GM19467 (cell line): Measurements from ENCODE around the gene TTC31.
"Not testable (repeated sequence)": the region's sequence is repeated elsewhere in the genome, so short reads cannot be mapped to it uniquely, and the experiment has no call there.

Source experiments
- ATAC-seq: cut with Tn5 transposase; IDR thresholded peaks from one replicate; pipeline ENCODE4 v1.9.1; 2021; ENCODE audit warnings: mild to moderate bottlenecking, moderate library complexity; ENCODE audit not compliant: unreplicated experiment

TTC31 gene

DNA sequence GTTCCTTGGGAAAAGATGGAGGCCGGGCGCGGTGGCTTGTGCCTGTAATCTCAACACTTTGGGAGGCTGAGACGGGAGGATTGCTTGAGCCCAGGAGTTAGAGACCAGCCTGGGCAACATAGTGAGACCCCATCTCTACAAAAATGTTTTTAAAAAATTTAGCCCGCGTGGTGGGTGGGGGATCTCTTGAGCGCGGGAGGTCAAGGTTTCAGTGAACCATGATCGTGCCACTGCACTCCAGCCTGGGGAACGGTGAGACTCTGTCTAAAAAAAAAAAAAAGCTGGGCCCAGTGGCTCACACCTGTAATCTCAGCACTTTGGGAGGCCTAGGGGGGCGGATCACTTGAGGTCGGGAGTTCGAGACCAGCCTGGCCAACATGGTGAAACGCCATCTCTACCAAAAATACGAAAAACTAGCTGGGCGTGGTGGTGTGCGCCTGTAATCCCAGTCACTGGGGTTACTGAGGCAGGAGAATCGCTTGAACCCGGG lies 839 bp downstream of the TTC31 start:
- ATAC-seq: not testable (repeated sequence)

DNA sequence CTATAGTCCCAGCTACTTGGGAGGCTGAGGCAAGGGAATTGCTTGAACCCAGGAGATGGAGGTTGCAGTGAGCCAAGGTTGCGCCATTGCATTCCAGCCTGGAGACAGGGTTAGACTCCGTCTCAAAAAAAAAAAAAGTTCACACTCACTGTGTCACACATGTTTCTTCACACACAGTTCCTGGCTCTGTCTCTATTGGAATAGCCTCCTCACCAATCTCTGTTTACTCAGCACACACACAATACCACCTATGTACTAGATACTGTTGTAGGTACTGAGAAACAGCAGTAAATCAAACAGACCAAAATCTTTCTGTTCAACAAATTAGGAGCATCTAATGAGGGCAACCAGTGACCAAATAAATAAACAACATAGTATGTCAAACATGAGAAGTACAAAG lies 3.3 kb downstream of the TTC31 start:
- no peak for ATAC-seq

DNA sequence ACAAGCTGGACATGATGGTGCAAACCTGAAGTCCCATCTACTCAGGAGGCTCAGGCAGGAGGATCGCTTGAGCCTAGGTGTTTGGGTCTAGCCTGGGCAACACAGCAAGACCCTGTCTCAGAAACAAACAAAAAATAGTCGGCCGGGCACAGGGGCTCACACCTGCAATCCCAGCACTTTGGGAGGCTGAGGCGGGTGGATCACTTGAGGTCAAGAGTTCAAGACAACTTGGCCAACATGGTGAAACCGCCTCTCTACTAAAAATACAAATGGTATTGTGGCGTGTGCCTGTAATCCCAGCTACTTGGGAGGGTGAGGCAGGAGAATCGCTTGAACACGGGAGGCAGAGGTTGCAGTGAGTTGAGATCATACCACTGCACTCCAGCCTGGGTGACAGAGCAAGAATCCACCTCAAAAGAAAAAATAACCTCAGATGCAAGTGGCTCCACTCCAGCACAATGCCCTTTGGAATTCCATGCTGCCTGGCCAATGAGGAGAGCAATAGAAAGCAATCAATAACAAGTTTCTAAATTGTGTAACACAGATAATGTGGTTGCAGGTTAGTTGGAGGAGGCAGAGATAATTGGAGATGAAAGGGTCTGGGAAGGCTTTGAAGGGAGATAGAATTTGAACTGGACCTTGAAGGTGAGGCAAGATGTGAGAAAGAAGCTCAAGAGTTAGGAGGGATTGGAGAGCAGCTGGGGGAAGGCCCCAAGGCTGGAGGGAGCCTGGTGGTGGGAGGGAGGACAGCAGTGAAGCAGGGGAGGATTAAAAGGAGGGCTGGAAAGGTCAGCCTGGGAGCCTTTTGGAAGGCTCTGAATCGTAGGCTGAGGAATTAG lies 6.0 kb downstream of the TTC31 start:
- ATAC-seq: no peak

DNA sequence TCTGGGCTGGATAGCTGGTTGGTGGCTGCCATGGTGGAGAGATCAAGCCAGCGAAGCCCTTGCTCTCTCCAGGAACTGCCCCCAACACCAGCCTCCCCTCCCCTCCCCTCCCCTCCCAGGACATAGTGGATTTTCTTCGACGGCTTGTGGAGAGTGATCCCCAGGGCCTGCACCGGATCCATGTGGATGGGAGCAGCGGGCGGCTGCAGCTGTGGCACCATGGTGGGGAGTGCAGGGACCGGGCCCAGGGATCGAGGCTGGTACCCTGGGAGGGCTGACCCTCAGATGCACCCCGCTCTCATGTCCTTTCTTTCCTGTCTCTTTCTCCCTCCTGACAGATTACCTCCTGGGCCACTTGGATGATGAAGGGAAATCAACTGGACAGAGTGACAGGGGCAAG lies 7.0 kb downstream of the TTC31 start:
- no peak for ATAC-seq

DNA sequence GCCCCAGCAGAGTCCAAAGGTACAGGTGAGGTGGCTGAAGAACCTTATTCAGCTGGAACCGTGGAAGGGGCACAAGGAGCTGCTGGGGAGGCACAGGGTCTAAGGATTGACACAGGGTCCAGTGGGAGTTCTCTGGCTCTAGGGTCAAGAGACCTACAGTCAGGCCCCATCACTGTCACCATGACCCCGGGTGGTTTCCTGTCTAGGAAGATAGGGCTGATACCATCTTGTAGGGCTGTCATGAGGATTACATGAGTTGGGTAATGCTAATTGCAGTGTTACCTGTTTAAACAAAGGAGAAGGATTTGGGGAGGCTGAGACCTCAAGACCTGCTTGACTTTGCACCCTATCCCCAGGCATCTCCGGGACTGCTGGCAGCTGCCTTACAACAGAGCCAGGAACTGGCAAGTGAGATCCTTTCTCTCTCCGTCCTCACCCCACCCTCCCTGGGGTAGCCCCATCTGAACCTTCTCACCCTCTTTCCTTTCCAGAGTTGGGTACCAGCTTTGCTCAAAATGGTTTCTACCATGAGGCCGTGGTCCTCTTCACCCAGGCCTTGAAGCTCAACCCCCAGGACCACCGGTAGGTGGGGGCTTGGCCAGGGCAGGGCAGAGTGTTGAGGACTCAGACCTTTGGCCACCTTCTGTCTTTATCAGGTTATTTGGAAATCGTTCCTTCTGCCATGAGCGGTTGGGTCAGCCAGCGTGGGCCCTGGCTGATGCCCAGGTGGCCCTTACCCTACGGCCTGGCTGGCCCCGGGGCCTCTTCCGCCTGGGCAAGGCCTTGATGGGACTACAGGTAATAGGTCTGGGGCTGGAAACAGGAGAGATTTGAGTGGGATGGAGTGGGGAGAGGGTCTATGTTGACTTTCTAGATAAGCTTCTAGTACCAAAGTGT lies 9.0 kb downstream of the TTC31 start:
- no peak for ATAC-seq

DNA sequence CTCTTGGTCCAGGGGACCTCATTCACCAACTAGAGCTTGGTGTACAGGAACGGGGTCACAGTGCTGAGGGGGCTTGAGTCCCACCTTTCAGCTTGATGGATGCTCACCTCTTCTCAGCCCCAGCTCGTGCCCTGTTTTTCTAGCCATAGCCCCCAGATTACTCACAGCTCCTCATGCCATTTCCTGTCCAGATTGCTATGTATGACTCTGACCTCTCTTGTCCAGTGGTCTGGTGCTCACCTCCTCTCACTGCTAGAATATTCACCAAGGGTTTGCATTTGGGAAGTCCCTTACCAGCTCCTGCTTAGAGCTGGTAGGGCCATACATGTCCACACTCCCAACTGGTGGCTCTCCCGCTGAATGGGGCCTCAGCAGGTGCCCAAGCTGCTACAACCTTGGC lies 10.7 kb downstream of the TTC31 start:
- ATAC-seq: no peak

- ATAC-seq: no peak
Measured at GRCh38 chr2:74495440-74495839, 12.6 kb downstream of the TTC31 start.

DNA sequence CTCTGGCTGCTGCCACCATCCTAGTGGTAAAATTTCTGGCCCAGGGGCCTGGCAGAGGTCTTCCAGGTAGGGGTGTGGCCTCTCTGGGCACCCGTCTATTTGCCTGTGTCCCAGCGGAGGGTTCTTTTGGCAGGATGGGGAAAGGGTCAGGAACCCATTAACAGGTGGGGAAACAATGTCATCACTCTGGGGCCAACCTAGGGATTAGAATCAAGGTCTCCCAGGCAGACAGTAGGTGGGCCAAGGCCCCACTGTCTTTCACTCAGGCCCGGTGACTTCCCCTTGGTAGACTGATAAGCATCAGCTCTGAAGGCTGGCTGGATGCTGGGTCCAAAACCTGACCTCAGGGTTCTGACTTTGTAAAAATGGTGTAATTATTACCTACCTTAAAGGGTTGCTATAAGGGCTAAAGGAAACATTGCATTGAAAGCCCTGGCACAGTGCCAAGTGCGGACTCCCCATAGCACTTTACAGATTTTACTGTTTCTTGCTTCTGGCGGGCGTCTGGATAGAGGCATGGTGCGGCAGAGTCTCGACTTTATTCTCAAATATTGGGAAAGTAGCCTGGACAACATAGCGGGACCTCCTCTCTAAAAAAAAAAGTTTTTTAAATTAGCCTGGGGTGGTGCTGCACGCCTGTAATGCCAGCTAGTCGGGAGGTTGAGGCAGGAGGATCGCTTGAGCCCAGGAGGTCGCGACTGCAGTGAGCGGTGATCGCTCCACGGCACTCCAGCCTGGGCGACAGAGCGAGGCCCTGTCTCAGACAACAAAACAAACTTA lies 14.3 kb downstream of the TTC31 start:
- no peak for ATAC-seq

DNA sequence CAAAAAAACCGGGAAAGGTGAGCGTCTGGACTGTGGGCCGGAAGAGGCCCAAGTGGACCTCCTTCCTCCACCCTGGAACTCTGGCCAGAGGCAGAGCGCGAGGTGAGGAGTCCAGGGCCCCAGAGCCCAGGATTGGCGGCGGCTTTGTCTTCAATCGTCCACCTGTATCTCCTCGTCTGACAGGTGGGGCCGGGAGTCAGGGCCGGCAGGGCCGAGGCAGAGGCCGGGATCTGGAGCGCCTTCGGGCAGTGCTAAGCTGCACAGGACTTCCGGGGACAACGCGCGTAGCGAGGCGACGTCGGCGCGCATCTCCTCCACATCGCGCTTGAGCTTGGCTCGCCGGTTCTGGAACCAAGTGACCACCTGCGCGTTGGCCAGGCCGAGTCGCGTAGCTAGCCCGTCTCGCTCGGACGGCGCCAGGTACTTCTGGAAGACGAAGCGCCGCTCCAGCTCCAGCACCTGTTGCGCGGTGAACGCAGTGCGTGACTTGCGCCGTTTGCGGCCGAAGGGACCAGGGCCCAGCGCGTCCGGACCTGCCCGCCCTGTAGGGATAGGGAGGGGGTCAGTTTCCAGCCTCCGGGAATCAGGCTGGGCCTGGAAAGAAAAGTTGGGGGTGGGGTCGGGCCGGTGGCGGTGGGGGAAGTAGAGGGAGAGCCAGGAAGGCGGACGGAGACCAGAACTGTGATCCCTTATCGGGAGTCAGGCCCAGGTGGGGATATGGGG lies 15.1 kb downstream of the TTC31 start:
- no peak for ATAC-seq

- ATAC-seq: no peak
Measured at GRCh38 chr2:74498500-74499266, 15.8 kb downstream of the TTC31 start.

GRCh38 chr2:74499267-74499939 lies 16.5 kb downstream of the TTC31 start, which contains the start of gene LBX2:
Gene LBX2, minus strand, starts transcription at chr2:74499603. Its CDS starts 66 bp downstream, at chr2:74499537.
- ATAC-seq: no peak

- ATAC-seq: no peak
Measured at GRCh38 chr2:74499940-74500577, 17.2 kb downstream of the TTC31 start.

GRCh38 chr2:74500578-74500946 lies 17.7 kb downstream of the TTC31 start:
- ATAC-seq: no peak

GRCh38 chr2:74501335-74502071 lies 18.6 kb downstream of the TTC31 start:
- ATAC-seq: no peak

GRCh38 chr2:74502147-74502719 lies 19.4 kb downstream of the TTC31 start:
- no peak for ATAC-seq

- peak; percentile 30 for ATAC-seq
Measured at GRCh38 chr2:74502720-74503505, 20.0 kb downstream of the TTC31 start.
